A549 (cell line): ENCODE data around the gene PI4KA.

Experiments
- EP300 ChIP-seq, 2 experiments: fragments of >200 bp; sonication (Bioruptor Twin); formaldehyde crosslinking; IDR thresholded peaks; 2 replicates in 1 of 2; 3 replicates in 1 of 2; pipeline ENCODE4 v1.6.1; 2016 to 2017
- MAZ ChIP-seq: fragments of 150-350 bp; IDR thresholded peaks from 2 replicates; pipeline ENCODE4 v1.6.1; 2014; ENCODE audit warnings: antibody characterized with exemption, low read depth, low read length, borderline replicate concordance
- NR3C1 ChIP-seq: fragments of >200 bp; sonication (Bioruptor Twin); formaldehyde crosslinking; IDR thresholded peaks from 3 replicates; pipeline ENCODE4 v1.6.1; 2017
- POLR2A ChIP-seq: IDR thresholded peaks from 2 replicates; pipeline ENCODE4 v1.6.1; 2012; ENCODE audit warnings: mild to moderate bottlenecking, low read length
- TP53 ChIP-seq: fragments of 250-450 bp; sonication (Bioruptor Pico); IDR thresholded peaks from 2 replicates; pipeline ENCODE4 v1.5.0; 2021; ENCODE audit warnings: mild to moderate bottlenecking, moderate library complexity
- TF ChIP-seq, protein P1 (sequence below): fragments of >200 bp; sonication (Bioruptor Twin); formaldehyde crosslinking; IDR thresholded peaks from 3 replicates; pipeline ENCODE4 v1.5.1; 2016

DNA sequence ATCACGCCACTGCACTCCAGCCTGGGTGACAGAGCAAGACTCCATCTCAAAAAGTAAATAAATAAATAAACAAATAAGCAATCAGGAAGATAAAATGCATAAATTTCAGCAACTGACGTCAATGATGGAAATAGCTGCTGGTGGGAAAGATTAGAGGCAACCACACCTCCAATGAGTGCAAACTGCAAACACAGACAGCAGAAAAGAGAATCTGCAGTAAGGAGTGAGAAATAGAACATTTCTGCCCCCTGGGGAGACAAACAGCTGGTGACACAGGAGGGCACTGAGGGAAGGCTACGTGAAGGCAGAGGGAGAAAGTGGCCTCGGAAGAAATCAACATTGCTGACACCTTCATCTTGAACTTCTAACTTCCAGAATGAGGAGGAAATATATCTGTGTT, 6.5 kb downstream of the PI4KA start:
- TF ChIP-seq MAZ: no peak
- TF ChIP-seq, protein P1, sequence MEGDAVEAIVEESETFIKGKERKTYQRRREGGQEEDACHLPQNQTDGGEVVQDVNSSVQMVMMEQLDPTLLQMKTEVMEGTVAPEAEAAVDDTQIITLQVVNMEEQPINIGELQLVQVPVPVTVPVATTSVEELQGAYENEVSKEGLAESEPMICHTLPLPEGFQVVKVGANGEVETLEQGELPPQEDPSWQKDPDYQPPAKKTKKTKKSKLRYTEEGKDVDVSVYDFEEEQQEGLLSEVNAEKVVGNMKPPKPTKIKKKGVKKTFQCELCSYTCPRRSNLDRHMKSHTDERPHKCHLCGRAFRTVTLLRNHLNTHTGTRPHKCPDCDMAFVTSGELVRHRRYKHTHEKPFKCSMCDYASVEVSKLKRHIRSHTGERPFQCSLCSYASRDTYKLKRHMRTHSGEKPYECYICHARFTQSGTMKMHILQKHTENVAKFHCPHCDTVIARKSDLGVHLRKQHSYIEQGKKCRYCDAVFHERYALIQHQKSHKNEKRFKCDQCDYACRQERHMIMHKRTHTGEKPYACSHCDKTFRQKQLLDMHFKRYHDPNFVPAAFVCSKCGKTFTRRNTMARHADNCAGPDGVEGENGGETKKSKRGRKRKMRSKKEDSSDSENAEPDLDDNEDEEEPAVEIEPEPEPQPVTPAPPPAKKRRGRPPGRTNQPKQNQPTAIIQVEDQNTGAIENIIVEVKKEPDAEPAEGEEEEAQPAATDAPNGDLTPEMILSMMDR: no peak
- no peak for TF ChIP-seq EP300 (IDR thresholded peaks at IDR 0.05)
- no peak for TF ChIP-seq POLR2A
- no peak for TF ChIP-seq NR3C1
- no peak for TF ChIP-seq TP53 (CRISPR knock-in tag)
